GM12801 (cell line): ENCODE results near the gene CILP2.

Experiments
- CTCF ChIP-seq: IDR thresholded peaks from one replicate; pipeline ENCODE4 v1.5.1; 2011; ENCODE audit warnings: control low read depth; ENCODE audit not compliant: insufficient read length; ENCODE audit errors: extremely low read depth

CILP2 gene

DNA sequence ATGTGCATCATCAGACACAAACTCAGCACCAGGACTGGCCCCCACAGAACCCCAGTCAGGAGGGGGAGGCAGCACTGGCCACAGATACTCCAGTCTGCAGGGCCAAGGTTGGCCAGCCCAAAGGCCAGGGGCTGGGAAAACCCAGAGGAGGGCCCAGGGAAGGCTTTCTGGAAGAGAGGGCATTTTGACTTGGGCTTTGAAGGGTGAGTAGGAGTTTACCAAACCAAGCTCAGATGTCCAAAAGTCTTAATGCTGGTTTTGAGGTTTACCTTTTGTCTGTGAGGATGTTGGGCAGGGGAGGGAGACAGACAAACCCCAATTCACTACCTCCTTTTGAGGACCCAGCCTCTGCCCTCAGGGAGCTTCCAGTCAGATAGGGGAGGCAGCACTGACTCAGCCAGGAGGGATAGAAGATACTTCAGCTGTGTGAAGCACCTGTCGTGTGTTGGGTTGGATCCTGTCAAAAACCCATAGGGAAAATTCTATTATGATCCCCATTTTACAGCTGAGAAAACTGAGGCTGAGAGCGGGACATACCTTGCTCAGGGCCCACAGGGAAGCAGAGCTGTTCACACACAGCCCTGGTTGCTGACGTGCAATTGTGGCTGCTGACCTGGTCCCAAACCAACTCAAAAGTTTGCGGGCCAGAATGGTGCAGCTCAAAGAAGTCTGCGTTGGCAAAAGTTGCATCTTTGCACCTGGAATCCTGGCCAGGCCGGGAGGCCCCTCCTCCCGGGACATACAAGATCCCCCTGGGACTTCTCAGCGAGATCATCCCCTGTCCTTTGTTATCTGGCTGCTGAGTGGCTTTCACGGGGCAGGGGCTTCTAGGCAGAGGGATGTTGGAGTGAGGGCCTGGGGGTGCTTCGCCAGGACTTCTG lies 13.1 kb downstream of the CILP2 start:
- no peak for TF ChIP-seq CTCF

DNA sequence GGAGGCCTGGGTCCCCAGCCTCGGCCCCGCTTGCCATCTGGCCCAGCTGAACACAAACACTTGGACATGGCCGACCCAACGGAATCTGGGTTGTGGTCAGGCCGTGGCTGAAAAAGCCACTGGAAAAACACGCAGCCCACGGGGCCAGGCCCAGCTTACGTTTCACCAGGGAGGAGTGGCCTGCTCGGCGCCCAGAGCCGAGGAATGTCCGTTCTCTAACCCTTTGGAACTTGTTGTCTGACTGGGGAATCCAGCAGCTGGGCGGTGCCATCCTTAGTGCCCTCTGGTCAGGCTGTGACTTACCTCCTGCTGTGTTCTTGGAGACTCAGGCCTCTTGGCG lies 13.8 kb downstream of the CILP2 start:
- TF ChIP-seq CTCF: no peak

DNA sequence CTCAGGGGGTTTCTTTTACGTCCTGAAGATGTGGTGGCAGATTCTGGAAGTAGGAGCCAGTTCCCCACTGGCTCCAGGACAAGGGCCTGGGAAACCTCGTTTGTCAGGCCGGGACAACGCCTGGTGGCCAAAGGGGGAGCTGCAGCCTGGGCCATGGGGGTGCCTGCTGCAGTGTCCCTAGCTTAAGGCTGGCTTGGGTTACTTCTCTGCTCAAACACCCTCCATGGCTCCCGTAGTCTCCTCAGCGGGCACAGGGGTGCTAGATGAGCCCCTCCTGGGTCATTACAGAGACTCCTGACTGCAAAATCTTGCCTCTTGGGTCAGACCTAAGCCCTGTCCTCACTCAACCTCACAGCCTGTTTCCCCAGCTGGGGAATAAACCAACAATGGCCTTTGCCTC lies 14.7 kb downstream of the CILP2 start:
- no peak for TF ChIP-seq CTCF

DNA sequence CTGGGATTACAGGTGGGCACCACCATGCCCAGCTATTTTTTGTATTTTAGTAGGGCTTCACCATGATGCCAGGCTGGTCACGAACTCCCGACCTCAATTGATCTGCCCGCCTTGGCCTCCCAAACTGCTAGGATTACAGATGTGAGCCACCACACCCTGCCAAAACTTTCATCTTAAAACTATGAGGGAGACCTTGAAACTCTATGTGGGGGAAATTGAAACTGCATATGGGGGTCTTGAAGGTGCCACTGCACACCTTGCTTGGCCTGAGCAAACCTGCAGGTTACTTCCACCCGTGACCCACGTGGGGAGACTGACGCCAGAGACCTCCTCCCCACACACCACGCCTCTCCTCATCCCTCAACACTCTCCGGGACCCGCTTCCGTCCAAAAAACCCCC lies 15.6 kb downstream of the CILP2 start:
- no peak for TF ChIP-seq CTCF

DNA sequence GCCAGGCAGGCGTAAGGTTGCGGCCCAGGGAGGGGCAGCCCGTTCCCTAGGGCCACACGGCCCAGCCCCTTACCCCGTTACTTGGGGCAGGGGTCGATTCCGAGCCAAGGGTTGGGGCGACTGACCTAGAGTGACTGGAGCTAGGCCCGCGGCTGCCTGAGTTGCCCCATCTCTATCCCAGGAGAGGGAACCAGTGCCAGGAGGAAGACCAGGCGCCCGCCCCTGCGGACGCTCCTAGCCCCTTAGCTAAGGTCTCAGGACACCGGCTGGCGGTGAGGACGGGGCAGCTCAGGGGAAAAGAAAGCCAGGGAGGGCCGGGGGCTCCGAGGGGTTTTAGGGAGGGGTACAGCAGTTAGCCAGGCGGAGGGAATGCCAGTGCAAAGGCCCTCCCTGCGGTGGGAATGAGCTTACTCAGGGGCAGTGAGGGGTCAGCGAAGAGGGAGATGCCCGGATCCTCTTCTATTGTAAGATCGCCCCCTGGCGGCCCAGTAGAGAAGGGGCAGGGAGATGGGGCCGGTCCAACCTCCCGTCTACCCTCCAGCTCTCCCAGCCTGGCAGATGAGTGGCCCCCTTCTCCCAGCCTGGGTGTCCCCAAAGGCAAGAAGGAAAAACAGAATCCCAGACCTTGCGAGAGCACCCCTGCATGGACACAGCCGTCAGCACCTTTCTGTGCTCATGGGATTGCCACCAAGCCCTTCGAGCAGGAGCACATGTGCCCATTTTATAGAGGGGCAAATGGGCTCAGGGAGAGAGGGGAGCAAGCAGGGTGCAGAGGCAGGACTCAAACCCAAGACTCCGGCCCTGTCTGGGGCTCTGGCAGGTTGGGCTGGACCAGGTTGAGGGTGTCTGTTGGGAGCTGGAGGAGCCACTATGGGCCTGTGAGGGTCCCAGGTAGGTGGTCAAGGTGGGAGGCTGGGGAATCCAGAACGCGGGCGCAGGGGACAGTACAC lies 16.3 kb downstream of the CILP2 start:
- no peak for TF ChIP-seq CTCF

DNA sequence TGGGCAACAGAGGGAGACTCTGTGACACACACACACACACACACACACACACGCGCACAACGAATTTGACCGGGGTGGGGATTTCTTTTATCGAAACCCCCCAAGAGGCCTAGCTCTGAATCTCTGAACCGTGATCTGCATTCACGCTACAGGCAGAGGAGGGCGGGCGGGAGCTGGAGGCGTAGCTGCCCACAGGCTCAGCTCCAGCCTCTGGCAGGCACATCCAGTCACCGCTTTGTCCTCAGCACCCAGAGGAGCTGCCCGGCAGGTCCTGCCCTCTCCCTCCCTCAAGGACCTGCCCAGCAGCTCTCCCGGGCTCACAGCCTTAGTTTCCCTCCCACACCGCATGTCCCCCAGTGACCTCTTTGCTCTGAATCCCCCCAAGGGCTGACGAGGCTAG lies 20.0 kb downstream of the CILP2 start:
- TF ChIP-seq CTCF: no peak

GRCh38 chr19:19558636-19559035 lies 20.6 kb downstream of the CILP2 start:
- TF ChIP-seq CTCF: no peak
